Activated CD8-positive, alpha-beta T cell treated with anti-CD3 and anti-CD28 coated beads for 36 hours (primary cell): ENCODE measurements around the gene RNF151. TPM values are rescaled to one million over a fixed set of nuclear protein-coding genes. Genes with fewer than 3 reads are reported as not detected.
"Not testable (repeated sequence)": the region's sequence is repeated elsewhere in the genome, so short reads cannot be mapped to it uniquely, and the experiment has no call there.

Experiments used
- ATAC-seq: fragments of 200-7000 bp; cut with Tn5 transposase; one replicate; pipeline ENCODE4 v1.10.0; 2021; ENCODE audit warnings: mild to moderate bottlenecking, moderate library complexity
- CTCF ChIA-PET: fragments of 350-600 bp; sonication (Branson Sonifier 250); formaldehyde crosslinking; loops from one replicate; lab custom pipeline; 2021; ENCODE audit warnings: antibody characterized with exemption; lab: Charles Lee
- POLR2A ChIA-PET: fragments of 350-600 bp; sonication (Branson Sonifier 250); formaldehyde crosslinking; loops from one replicate; lab custom pipeline; 2021; ENCODE audit warnings: antibody characterized with exemption; lab: Charles Lee
- DNase-seq: peaks from one replicate; pipeline ENCODE4 v3.0.0-alpha.2; 2020
- H3K27ac Mint-ChIP-seq: one replicate; pipeline ENCODE4 v1.8.0; 2021; ENCODE audit warnings: mild to moderate bottlenecking, mixed read lengths
- H3K27me3 Mint-ChIP-seq: one replicate; pipeline ENCODE4 v1.8.0; 2021; ENCODE audit warnings: mixed read lengths
- H3K36me3 Mint-ChIP-seq: one replicate; pipeline ENCODE4 v1.8.0; 2021; ENCODE audit warnings: low read depth, mixed read lengths
- H3K4me1 Mint-ChIP-seq: one replicate; pipeline ENCODE4 v1.8.0; 2021; ENCODE audit warnings: low read depth, mixed read lengths
- H3K4me3 Mint-ChIP-seq: one replicate; pipeline ENCODE4 v1.8.0; 2021; ENCODE audit warnings: mild to moderate bottlenecking, moderate library complexity, mixed read lengths
- H3K9me3 Mint-ChIP-seq: one replicate; pipeline ENCODE4 v1.8.0; 2021; ENCODE audit warnings: mixed read lengths
- intact Hi-C: fragments of 100-400 bp; cut with micrococcal nuclease; formaldehyde crosslinking; loops from one replicate; pipeline ENCODE4 v1.10.0; 2022
- total RNA-seq, 2 experiments: library from RNA; stranded (reverse); gene quantifications; one replicate each; pipeline ENCODE4 v1.2.3, GENCODE V29; 2021
- TF ChIP-seq, protein P1 (sequence below): fragments of 200-600 bp; IDR thresholded peaks from one replicate; pipeline ENCODE4 v1.8.0; 2022; ENCODE audit warnings: antibody characterized with exemption, mild to moderate bottlenecking

Gene RNF151
- total RNA-seq, 2 experiments from 2014 or later, result not detected

DNA sequence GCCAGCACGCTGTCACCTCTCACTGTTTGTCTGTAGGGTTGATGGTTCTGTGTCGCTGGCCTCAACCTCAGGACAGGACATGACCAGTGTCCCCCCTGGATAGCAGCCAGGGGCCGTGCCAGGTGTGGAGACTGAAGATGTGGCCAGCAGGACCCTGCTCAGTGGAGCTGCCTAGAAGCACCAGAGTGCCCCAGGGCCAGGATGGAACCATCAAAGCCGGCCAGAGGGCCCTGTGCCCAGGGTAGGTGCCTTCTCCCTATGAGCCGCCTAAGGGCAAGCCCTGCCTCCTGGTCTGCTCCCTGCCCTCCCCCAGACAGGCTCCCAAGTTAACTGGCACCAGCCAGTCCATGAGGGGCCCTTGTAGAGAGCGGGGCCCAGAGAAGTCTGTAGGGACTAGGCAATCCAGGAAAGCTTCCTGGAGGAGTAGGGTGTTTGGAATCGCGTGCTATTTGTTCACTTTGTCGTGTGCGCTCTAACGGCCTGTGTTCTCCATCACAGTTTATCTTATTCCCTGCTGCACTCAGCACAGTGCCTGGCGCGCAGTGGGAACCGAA lies 7.9 kb upstream of the RNF151 start:
- Mint-ChIP-seq H3K4me1 (peaks cover 33% of the 10 kb centered on the region), H3K27ac (peak overlapping the region; percentile 96), H3K4me3 (peak overlapping the region; percentile 98), H3K27me3 (no peaks in the 10 kb centered on the region), H3K36me3 (peaks cover 38% of the 10 kb centered on the region), H3K9me3 (no peaks in the 10 kb centered on the region)
- intact Hi-C loops, result no loop called here
- ChIA-PET POLR2A (interaction anchor here (1.2 to 14.3 kb wide), 3 partner anchors 15 to 45 kb away, joined by 3 to 505 read pairs (median 113); partner anchors contain the start of genes GFER, MSRB1, NOXO1 and SYNGR3), CTCF (no interaction called here)
- TF ChIP-seq, protein P1, sequence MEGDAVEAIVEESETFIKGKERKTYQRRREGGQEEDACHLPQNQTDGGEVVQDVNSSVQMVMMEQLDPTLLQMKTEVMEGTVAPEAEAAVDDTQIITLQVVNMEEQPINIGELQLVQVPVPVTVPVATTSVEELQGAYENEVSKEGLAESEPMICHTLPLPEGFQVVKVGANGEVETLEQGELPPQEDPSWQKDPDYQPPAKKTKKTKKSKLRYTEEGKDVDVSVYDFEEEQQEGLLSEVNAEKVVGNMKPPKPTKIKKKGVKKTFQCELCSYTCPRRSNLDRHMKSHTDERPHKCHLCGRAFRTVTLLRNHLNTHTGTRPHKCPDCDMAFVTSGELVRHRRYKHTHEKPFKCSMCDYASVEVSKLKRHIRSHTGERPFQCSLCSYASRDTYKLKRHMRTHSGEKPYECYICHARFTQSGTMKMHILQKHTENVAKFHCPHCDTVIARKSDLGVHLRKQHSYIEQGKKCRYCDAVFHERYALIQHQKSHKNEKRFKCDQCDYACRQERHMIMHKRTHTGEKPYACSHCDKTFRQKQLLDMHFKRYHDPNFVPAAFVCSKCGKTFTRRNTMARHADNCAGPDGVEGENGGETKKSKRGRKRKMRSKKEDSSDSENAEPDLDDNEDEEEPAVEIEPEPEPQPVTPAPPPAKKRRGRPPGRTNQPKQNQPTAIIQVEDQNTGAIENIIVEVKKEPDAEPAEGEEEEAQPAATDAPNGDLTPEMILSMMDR, result no peak
- DNase-seq (no peak), ATAC-seq (peak; percentile 0)

DNA sequence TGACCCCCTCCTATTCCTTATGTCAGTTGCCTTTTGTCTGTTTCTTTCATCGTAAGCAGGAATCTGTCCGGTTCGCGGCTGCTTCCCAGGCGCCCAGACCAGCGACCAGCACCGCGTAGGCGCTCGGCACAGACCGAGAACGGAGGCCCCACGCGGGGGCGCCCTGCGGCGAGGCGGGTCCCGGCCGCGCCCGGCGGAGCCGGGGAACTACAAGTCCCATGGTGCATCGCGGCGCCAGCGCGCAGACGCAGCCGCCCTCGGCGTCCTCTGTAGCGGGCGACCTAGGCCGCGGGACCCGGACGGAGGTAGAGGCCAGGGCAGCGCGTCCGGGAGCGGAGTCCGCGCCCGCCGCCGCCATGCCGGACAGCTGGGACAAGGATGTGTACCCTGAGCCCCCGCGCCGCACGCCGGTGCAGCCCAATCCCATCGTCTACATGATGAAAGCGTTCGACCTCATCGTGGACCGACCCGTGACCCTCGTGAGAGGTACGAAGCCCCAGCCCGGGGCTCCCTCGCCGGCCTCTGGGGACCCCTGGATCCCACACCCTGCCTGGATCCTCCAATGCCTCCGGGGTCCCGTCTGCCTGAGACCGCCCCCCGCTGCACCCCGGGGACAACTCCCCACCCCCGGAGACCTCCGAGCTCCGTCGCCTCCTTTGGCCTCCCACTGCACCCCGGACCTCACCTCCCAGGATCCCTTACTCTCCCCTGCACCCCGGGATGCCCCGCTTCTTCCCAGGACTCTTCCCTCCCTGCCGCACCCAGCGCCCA lies 7.2 kb upstream of the RNF151 start, which contains the start of gene NDUFB10:
Gene NDUFB10, plus strand, starts transcription at position 270 of the 771 bp plus-strand sequence. Its CDS starts 87 bp downstream, at position 357.
- H3K27me3 Mint-ChIP-seq, result no peaks in the 10 kb centered on the region
- peaks cover 43% of the 10 kb centered on the region for H3K36me3 Mint-ChIP-seq
- peak within 1 kb of the TSS; percentile 98 for H3K4me3 Mint-ChIP-seq
- POLR2A ChIA-PET, result interaction anchor here (0.6 to 14.3 kb wide), 6 partner anchors 16 to 177 kb away, joined by 3 to 505 read pairs (median 7); partner anchors contain the start of genes GFER, MSRB1, NOXO1 and NUBP2
- DNase-seq, result peak; percentile 93
- peaks cover 33% of the 10 kb centered on the region for H3K4me1 Mint-ChIP-seq
- H3K9me3 Mint-ChIP-seq, result no peaks in the 10 kb centered on the region
- CTCF ChIA-PET, result no interaction called here
- H3K27ac Mint-ChIP-seq, result peak within 1 kb of the TSS; percentile 96
- intact Hi-C loops, result no loop called here
- TF ChIP-seq, protein P1, result peak; percentile 50
- ATAC-seq, result peak; percentile 76

DNA sequence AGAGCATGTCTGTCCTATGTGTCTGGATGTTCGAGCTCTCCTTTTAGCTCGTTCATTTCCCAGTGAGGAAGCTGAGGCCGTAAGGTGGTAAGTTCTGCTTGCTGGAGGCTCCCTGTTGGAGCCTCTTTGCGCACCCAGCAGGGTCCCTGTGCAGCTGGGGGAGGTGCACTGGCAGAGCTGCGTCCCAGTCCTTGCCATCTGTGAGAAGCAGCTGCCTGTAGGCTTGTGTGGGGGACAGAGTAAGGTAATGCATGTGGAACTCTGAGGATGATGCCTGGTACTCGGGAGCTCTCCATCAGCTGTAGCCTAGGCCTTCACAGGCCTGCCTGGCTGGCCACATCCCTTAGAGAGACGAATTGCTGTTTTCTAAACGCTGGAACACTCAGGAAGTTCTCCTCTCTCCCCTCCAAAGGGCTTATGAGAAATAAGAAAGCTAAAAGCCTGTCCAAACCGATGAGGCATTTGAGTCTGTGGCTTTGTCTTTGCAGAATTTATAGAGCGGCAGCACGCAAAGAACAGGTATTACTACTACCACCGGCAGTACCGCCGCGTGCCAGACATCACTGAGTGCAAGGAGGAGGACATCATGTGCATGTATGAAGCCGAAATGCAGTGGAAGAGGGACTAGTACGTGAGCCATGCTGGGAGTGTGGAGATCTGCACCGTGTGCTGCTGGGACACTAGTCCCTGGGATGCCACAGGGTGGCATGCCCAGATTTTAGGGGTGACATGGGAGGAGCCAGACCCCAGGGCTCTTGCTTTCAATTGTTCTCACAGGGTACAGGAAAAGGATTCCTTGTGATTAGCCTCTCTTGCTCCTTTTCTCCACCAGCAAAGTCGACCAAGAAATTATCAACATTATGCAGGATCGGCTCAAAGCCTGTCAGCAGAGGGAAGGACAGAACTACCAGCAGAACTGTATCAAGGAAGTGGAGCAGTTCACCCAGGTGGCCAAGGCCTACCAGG lies 5.7 kb upstream of the RNF151 start:
- H3K27me3 Mint-ChIP-seq, result no peaks in the 10 kb centered on the region
- H3K9me3 Mint-ChIP-seq, result no peaks in the 10 kb centered on the region
- ChIA-PET POLR2A (interaction anchor here (0.8 to 14.3 kb wide), 13 partner anchors 8 to 194 kb away, joined by 3 to 505 read pairs (median 5); partner anchors contain the start of genes GFER, MSRB1, NME3 and NOXO1), CTCF (interaction anchor here (1.0 to 1.4 kb wide), 4 partner anchors 11 to 255 kb away, joined by 3 read pairs; partner anchors contain the start of genes MAPK8IP3 and TBL3)
- H3K27ac Mint-ChIP-seq, result peak overlapping the region; percentile 96
- intact Hi-C loops, result no loop called here
- peaks cover 37% of the 10 kb centered on the region for H3K4me1 Mint-ChIP-seq
- ATAC-seq, result peak; percentile 6
- peak overlapping the region; percentile 98 for H3K4me3 Mint-ChIP-seq
- peak; percentile 72 for DNase-seq
- TF ChIP-seq, protein P1, result no peak
- H3K36me3 Mint-ChIP-seq, result peaks cover 53% of the 10 kb centered on the region

DNA sequence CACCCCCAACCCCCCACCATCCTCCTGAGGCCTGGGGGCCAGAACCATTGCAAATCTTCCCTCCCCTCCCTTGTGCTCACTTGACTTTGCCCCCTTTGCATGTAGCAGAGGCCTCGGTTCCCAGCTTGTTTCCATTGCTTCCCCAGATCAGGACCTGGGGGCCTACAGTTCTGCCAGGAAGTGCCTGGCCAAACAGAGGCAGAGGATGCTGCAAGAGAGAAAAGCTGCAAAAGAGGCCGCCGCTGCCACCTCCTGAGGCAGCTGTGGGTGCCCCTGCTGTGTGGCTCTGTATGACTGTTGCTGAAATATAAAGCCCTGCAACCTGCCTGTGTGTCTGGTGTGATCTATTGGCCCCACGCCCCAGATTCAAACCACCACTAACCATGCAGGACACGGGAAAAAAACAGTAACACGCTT lies 5.0 kb upstream of the RNF151 start:
- ATAC-seq (no peak), DNase-seq (peak; percentile 52)
- Mint-ChIP-seq H3K27ac (peak overlapping the region; percentile 96), H3K9me3 (no peaks in the 10 kb centered on the region), H3K27me3 (no peaks in the 10 kb centered on the region), H3K36me3 (peaks cover 53% of the 10 kb centered on the region), H3K4me1 (peaks cover 37% of the 10 kb centered on the region), H3K4me3 (peak overlapping the region; percentile 98)
- ChIA-PET CTCF (interaction anchor here (1.3 to 1.4 kb wide), 2 partner anchors 10 to 256 kb away, joined by 3 read pairs; partner anchors contain the start of genes MAPK8IP3 and TBL3), POLR2A (interaction anchor here (0.6 to 14.3 kb wide), 8 partner anchors 9 to 395 kb away, joined by 3 to 505 read pairs (median 11); partner anchors contain the start of genes FAHD1, GFER, MSRB1 and NOXO1)
- intact Hi-C loops, result no loop called here
- TF ChIP-seq, protein P1, result no peak

DNA sequence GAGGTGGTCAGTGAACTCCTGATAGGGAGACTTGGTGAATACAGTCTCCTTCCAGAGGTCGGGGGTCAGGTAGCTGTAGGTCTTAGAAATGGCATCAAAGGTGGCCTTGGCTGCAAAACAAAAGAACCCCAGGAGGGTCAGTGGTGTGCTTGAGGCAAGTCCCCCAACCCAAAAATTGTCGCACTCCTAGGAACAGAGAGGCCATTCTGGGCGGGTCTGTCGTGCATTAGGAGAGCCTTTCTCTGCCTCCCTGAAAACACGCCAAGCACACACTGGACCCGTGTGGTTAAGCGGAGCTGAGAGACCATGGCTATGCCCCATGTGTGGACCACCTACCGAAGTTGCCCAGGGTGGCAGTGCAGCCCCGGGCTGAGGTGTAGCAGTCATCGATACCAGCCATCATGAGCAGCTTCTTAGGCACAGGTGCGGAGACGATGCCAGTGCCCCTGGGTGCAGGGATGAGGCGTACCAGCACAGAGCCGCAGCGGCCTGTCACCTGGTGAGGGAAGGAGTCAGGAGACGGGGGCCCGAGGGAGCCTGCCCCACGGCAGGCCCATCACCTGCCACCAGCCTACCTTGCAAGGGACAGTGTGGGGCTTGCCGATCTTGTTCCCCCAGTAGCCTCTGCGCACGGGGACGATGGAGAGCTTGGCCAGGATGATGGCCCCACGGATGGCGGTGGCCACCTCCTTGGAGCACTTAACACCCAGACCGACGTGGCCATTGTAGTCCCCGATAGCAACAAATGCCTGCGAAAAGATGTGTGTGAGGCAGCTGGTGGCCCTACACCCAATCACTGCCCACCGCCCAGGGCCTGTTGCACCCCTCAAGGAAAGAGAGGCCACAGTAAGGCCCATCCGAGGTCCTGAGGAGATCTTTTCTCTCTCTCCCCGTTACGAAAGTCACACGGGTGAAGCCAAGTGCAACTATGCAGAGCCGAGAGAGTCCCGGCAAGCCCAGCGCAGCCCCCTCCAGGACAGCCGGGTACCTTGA lies 4.2 kb upstream of the RNF151 start:
- Mint-ChIP-seq H3K4me1 (peaks cover 37% of the 10 kb centered on the region), H3K4me3 (peak overlapping the region; percentile 98), H3K27ac (peak overlapping the region; percentile 96), H3K36me3 (peaks cover 56% of the 10 kb centered on the region)
- H3K9me3 Mint-ChIP-seq, CTCF ChIA-PET, intact Hi-C loops, ATAC-seq, H3K27me3 Mint-ChIP-seq: not testable (repeated sequence)
- DNase-seq, result peak; percentile 13
- POLR2A ChIA-PET, result interaction anchor here (0.6 to 14.3 kb wide), 11 partner anchors 9 to 396 kb away, joined by 3 to 505 read pairs (median 9); partner anchors contain the start of genes FAHD1, GFER, MSRB1 and NOXO1
